ENCODE data around the gene SPTBN4. TPM values are rescaled to one million over a fixed set of nuclear protein-coding genes. Genes with fewer than 3 reads are reported as not detected.

Gene SPTBN4
- total and polyA plus RNA-seq, 10 of the 15 experiments (the other 5 are each of a cell fraction or from before 2014, with no cell fraction given) = 0.04 to 1.1 (median 0.34) TPM; not detected in 1

DNA sequence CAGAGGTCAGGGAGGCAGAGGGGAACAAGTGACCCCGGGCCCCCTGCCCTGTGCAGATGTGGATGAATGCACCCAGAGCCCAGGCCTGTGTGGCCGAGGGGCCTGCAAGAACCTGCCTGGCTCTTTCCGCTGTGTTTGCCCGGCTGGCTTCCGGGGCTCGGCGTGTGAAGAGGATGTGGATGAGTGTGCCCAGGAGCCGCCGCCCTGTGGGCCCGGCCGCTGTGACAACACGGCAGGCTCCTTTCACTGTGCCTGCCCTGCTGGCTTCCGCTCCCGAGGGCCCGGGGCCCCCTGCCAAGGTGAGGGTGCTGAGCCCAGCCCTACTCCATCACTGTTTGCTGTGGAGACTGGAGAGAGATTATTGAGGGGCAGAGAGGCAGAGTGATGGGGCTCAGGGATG lies 144.3 kb downstream of the SPTBN4 start:
- in situ Hi-C loops (cut with MboI) (no loop called here), intact Hi-C loops (cut with micrococcal nuclease; ENCODE audit: unreplicated experiment) (no loop called here)
- H3K79me2 ChIP-seq (ENCODE audit: control insufficient read depth, insufficient read depth, low read length) = no peaks in the 10 kb centered on the region
- peaks cover 12% of the 10 kb centered on the region for H3K4me1 ChIP-seq (ENCODE audit: control insufficient read depth, insufficient read depth, low read length)
- FAIRE-seq (no peak), DNase-seq (ENCODE audit: low read depth, low spot score) (no peak), ATAC-seq (no peak)
- H3K9ac ChIP-seq (ENCODE audit: control insufficient read depth, insufficient read depth, low read length) = no peak overlapping the region
- no peak overlapping the region for H3K4me2 ChIP-seq (ENCODE audit: control insufficient read depth, insufficient read depth)
- CTCF ChIA-PET = interaction anchor here (3.0 kb wide), 1 partner anchor 24 kb away, joined by 21 read pairs; no protein-coding TSS in a partner anchor
- RAD21 ChIA-PET (ENCODE audit: unreplicated experiment) = no interaction called here
- no peak overlapping the region for H2AFZ ChIP-seq (ENCODE audit: control insufficient read depth, low read depth, low read length)
- H3K36me3 ChIP-seq (ENCODE audit: control insufficient read depth in 2 of 2, insufficient read depth in 2 of 2, low read length in 1 of 2) = no peaks in the 10 kb centered on the region
- no peak overlapping the region for H3K27ac ChIP-seq (ENCODE audit: control insufficient read depth, insufficient read depth)
- BruUV-seq (replicated peaks) = no TSS peak
- H3K9me3 ChIP-seq (replicated peaks; ENCODE audit: control insufficient read depth, insufficient read depth, low read length) = no peaks in the 10 kb centered on the region
- POLR2A ChIA-PET = no interaction called here
- H3K4me3 ChIP-seq = no peak overlapping the region
- 76% methylated on average over 10 of the region's 15 CpGs for WGBS (ENCODE audit: insufficient coverage, insufficient replicate concordance, low lambda C conversion rate, missing lambda C conversion rate)
- SMC1A ChIA-PET (ENCODE audit: uncharacterized antibody, unreplicated experiment) = no interaction called here
- H3K27me3 ChIP-seq (replicated peaks in 1 of 2; ENCODE audit: control insufficient read depth in 2 of 2, insufficient read depth in 2 of 2, low read length in 1 of 2) = no peaks in the 10 kb centered on the region; a peak in 1 of 4 replicates
- H4K20me1 ChIP-seq (ENCODE audit: control insufficient read depth, insufficient read depth) = no peaks in the 10 kb centered on the region
- TF ChIP-seq ZNF217 (IDR thresholded peaks at IDR 0.05) (no peak), RELA (IDR thresholded peaks at IDR 0.05; ENCODE audit: borderline replicate concordance, partially characterized antibody) (no peak), RBBP5 (conservative IDR thresholded peaks at IDR 0.05) (no peak), NBN (IDR thresholded peaks at IDR 0.05) (no peak), NR2F1 (conservative IDR thresholded peaks at IDR 0.05) (no peak), HSF1 (IDR thresholded peaks at IDR 0.05; ENCODE audit: low read depth, low read length) (no peak), PRDM15 (CRISPR knock-in tag; IDR thresholded peaks at IDR 0.05) (no peak), KDM1A (IDR thresholded peaks at IDR 0.05; ENCODE audit: borderline replicate concordance) (no peak), FOS (IDR thresholded peaks at IDR 0.05; ENCODE audit: borderline replicate concordance, extremely low read depth, insufficient read length) (no peak), WRNIP1 (IDR thresholded peaks at IDR 0.05; ENCODE audit: borderline replicate concordance, low read depth, low read length) (no peak)
- TF ChIP-seq, protein P1, sequence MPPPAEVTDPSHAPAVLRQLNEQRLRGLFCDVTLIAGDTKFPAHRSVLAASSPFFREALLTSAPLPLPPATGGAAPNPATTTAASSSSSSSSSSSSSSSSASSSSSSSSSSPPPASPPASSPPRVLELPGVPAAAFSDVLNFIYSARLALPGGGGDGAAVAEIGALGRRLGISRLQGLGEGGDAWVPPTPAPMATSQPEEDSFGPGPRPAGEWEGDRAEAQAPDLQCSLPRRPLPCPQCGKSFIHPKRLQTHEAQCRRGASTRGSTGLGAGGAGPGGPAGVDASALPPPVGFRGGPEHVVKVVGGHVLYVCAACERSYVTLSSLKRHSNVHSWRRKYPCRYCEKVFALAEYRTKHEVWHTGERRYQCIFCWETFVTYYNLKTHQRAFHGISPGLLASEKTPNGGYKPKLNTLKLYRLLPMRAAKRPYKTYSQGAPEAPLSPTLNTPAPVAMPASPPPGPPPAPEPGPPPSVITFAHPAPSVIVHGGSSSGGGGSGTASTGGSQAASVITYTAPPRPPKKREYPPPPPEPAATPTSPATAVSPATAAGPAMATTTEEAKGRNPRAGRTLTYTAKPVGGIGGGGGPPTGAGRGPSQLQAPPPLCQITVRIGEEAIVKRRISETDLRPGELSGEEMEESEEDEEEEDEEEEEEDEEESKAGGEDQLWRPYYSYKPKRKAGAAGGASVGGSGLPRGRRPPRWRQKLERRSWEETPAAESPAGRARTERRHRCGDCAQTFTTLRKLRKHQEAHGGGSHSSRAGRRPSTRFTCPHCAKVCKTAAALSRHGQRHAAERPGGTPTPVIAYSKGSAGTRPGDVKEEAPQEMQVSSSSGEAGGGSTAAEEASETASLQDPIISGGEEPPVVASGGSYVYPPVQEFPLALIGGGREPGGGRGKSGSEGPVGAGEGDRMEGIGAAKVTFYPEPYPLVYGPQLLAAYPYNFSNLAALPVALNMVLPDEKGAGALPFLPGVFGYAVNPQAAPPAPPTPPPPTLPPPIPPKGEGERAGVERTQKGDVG (CRISPR knock-in tag; IDR thresholded peaks at IDR 0.05) = no peak
- TF ChIP-seq, protein P2, sequence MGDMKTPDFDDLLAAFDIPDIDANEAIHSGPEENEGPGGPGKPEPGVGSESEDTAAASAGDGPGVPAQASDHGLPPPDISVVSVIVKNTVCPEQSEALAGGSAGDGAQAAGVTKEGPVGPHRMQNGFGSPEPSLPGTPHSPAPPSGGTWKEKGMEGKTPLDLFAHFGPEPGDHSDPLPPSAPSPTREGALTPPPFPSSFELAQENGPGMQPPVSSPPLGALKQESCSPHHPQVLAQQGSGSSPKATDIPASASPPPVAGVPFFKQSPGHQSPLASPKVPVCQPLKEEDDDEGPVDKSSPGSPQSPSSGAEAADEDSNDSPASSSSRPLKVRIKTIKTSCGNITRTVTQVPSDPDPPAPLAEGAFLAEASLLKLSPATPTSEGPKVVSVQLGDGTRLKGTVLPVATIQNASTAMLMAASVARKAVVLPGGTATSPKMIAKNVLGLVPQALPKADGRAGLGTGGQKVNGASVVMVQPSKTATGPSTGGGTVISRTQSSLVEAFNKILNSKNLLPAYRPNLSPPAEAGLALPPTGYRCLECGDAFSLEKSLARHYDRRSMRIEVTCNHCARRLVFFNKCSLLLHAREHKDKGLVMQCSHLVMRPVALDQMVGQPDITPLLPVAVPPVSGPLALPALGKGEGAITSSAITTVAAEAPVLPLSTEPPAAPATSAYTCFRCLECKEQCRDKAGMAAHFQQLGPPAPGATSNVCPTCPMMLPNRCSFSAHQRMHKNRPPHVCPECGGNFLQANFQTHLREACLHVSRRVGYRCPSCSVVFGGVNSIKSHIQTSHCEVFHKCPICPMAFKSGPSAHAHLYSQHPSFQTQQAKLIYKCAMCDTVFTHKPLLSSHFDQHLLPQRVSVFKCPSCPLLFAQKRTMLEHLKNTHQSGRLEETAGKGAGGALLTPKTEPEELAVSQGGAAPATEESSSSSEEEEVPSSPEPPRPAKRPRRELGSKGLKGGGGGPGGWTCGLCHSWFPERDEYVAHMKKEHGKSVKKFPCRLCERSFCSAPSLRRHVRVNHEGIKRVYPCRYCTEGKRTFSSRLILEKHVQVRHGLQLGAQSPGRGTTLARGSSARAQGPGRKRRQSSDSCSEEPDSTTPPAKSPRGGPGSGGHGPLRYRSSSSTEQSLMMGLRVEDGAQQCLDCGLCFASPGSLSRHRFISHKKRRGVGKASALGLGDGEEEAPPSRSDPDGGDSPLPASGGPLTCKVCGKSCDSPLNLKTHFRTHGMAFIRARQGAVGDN (IDR thresholded peaks at IDR 0.05) = no peak
